Breast epithelium (tissue), 3 donors: ENCODE data around the gene ZCCHC9.

ENCODE experiments used
- CTCF ChIP-seq, 3 donors: fragments of 450-650 bp; IDR thresholded peaks; one replicate each; pipeline ENCODE4 v1.5.1; 2016 to 2017; ENCODE audit warnings: antibody characterized with exemption in 3 of 3, mild to moderate bottlenecking in 3 of 3, moderate library complexity in 3 of 3
- POLR2A ChIP-seq: fragments of 450-650 bp; IDR thresholded peaks from one replicate; pipeline ENCODE4 v1.6.1; 2016; ENCODE audit warnings: antibody characterized with exemption, mild to moderate bottlenecking, moderate library complexity
- POLR2AphosphoS5 ChIP-seq, 3 donors: sonication (generic); formaldehyde crosslinking; IDR thresholded peaks; one replicate each; pipeline ENCODE4 v1.6.1; 2017; ENCODE audit warnings: antibody characterized with exemption in 3 of 3

- TF ChIP-seq POLR2A (no peak), POLR2AphosphoS5 (IDR thresholded peaks at IDR 0.05) (no peak), CTCF (IDR thresholded peaks at IDR 0.05) (no peak)
These were observed 25.2 kb downstream of the ZCCHC9 start for GRCh38 chr5:81326554-81326953.
